Right atrium auricular region (tissue), 2 donors: ENCODE results near the gene KLF7. TPM values are rescaled to one million over a fixed set of nuclear protein-coding genes. Genes with fewer than 3 reads are reported as not detected.
A peak's percentile ranks its signal among the peaks of the same experiment; 100 is the strongest.

Experiments used
- DNase-seq: peaks from one replicate; pipeline ENCODE4 v3.0.0-alpha.2; 2019; ENCODE audit warnings: low spot score
- H3K27ac ChIP-seq, 2 donors: fragments of 200-600 bp; sonication (generic); 1 replicate in 1 of 2; 2 replicates in 1 of 2; pipeline ENCODE4 v1.5.1; 2016 to 2019
- H3K27me3 ChIP-seq, 2 donors: fragments of 200-600 bp; sonication (generic); one replicate each; pipeline versions ENCODE4 v1.5.1 to v1.6.0; 2017 to 2019
- H3K36me3 ChIP-seq: fragments of 200-600 bp; sonication (generic); one replicate; pipeline ENCODE4 v1.5.1; 2016
- H3K4me1 ChIP-seq, 2 donors: fragments of 200-600 bp; sonication (generic); one replicate each; pipeline versions ENCODE4 v1.5.1 to v1.6.0; 2017 to 2019
- H3K4me3 ChIP-seq, 2 donors: fragments of 200-600 bp; sonication (generic); 1 replicate in 1 of 2; 2 replicates in 1 of 2; pipeline ENCODE4 v1.5.1; 2017 to 2019; ENCODE audit warnings: mild to moderate bottlenecking in 1 of 2, moderate library complexity in 1 of 2
- H3K9me3 ChIP-seq, 2 donors: fragments of 200-600 bp; sonication (generic); one replicate each; pipeline ENCODE4 v1.5.1; 2019
- total RNA-seq, 2 donors: library from RNA; depleted of rRNA; stranded (reverse); fragments of >200 nt; gene quantifications; one replicate each; pipeline ENCODE4 v1.1.0, GENCODE V29; 2016
- TF ChIP-seq, protein P1 (sequence below), 2 donors: fragments of 200-600 bp; sonication (generic); IDR thresholded peaks; one replicate each; pipeline ENCODE4 v1.5.1; 2019; ENCODE audit warnings: antibody characterized with exemption in 2 of 2

KLF7 gene
- total RNA-seq, 2 donors from 2014 or later = 13.5 to 29.9 TPM

DNA sequence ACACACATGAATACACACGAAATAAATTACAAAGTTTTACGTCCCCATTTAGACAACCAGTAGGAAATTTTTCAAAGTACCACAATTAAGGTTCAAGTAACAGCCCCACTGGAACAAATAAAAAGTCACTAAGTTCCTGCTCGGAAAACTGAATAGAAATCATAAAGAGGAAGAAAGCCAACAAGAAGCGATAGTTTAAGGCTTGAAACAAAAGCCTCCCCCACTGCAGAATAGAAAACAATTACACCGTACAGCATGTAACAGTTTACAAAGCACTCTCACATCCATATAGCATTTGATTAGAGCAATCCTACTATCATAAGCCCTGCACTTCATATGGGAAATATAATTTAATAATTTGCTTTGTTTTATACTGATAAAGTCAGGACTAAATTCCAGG is 15.5 kb downstream of the KLF7 start:
- TF ChIP-seq, protein P1, sequence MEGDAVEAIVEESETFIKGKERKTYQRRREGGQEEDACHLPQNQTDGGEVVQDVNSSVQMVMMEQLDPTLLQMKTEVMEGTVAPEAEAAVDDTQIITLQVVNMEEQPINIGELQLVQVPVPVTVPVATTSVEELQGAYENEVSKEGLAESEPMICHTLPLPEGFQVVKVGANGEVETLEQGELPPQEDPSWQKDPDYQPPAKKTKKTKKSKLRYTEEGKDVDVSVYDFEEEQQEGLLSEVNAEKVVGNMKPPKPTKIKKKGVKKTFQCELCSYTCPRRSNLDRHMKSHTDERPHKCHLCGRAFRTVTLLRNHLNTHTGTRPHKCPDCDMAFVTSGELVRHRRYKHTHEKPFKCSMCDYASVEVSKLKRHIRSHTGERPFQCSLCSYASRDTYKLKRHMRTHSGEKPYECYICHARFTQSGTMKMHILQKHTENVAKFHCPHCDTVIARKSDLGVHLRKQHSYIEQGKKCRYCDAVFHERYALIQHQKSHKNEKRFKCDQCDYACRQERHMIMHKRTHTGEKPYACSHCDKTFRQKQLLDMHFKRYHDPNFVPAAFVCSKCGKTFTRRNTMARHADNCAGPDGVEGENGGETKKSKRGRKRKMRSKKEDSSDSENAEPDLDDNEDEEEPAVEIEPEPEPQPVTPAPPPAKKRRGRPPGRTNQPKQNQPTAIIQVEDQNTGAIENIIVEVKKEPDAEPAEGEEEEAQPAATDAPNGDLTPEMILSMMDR (IDR thresholded peaks at IDR 0.05) = no peak
- H3K27me3 ChIP-seq = no peaks in the 10 kb centered on the region
- H3K36me3 ChIP-seq = peaks cover 9% of the 10 kb centered on the region
- peaks cover 0 to 96% of the 10 kb centered on the region in 2 donors for H3K4me1 ChIP-seq
- DNase-seq = no peak
- no peak overlapping the region for H3K4me3 ChIP-seq
- no peaks in the 10 kb centered on the region for H3K9me3 ChIP-seq
- peak overlapping the region; percentile 44 to 54 for H3K27ac ChIP-seq

DNA sequence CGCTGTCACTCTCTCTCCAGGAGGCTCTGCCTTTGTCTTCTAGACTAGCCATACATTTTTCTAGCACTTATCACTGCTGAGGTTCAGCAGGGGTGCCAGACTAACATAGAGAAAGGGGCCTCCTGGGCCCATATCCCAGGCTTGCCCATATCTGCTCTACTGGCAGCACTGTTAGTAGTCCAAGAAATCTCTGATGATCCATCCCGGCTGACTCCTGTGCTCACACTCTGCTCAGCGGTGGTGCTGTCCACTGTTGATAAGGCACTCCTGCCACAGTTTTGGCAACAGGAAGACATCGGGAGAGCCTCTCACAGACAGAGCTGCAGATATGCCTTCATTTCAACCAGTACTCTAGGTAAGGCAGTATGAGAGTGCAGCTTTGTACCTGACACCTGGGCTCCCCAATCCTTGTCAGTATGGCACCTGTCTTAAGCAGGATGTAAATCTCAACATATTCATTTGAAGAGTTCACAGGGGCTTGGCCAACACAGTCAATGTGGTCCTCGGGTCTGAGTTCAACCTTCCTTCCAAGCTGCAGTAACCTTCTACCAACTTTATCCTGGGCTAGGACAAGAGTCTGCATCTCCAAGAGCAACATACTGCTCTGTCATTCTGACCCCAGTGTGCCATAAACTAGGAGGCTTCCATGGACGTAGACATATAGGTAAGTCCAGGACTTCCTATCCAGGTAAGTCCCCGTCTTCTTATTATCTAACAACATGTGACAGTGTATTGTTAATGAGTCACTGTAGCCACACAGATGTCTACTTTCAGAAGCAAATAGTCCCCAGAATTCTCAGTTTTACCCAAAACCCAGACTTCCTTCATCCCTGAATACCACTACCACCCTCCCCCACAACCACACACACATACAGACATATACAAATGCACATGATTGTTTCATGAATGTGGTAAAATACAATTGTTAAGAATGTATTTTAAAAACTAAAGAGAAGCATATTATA is 16.2 kb downstream of the KLF7 start:
- no peaks in the 10 kb centered on the region for H3K9me3 ChIP-seq
- peak overlapping the region; percentile 44 to 54 for H3K27ac ChIP-seq
- DNase-seq = no peak
- no peak overlapping the region for H3K4me3 ChIP-seq
- no peaks in the 10 kb centered on the region for H3K27me3 ChIP-seq
- H3K4me1 ChIP-seq = peaks cover 0 to 96% of the 10 kb centered on the region in 2 donors
- TF ChIP-seq, protein P1 (IDR thresholded peaks at IDR 0.05) = no peak
- H3K36me3 ChIP-seq = peaks cover 9% of the 10 kb centered on the region

DNA sequence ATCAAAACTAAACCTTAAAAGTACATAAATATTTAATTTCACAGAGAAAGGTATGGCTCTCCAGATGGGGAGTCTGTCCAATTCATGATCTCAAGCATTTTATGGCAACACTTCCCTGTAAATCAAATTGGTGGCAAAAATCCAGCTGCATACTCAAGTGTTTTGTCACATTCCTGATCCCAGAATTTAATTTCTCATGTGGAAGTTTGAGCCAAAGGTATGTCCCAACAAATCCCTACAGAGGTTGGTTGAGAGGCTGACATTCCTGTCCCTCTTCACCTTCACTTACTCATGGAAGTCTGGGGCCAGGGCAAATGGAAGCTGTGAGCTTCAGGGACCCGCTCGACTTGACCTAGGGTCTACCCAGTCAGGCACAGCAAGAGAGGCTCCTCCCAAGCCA is 17.7 kb downstream of the KLF7 start:
- Histone ChIP-seq H3K27ac (peak overlapping the region in 1 of 2 donors; percentile 54), H3K4me1 (peaks cover 0 to 95% of the 10 kb centered on the region in 2 donors)
- DNase-seq = no peak

DNA sequence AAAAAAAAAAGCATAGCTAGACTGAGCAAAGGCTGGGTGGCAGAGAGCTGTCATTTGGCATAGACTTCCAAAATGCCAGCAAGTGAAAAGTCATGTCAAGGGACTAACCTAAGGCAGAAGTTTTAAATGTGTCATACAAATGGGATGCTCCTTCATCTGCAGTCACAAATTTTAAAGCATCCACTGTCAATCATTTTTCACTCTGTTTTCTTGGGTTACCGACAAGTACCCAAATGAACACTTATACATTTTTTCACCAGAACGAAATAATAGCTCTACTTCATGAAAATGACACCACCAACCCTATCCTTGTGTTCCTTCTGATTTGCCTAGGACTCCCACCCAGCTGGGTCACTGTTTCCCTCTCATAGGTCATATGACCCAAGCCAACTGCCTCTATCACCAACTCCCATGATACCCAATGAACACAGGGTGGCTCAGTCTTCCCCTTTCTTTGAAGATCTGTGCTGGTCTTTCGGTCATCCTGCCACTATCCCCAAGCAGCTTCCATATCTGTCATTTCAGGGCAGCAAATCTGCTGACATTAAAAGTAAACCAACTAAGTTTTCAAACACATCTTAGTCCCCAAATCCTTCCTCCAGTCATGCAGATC is 21.5 kb downstream of the KLF7 start:
- DNase-seq = no peak
- Histone ChIP-seq H3K27me3 (no peaks in the 10 kb centered on the region), H3K9me3 (no peaks in the 10 kb centered on the region), H3K27ac (peak overlapping the region; percentile 78 to 88), H3K4me3 (peak overlapping the region in 1 of 2 donors; percentile 16), H3K36me3 (peaks cover 9% of the 10 kb centered on the region), H3K4me1 (peaks cover 0 to 96% of the 10 kb centered on the region in 2 donors)
- TF ChIP-seq, protein P1 (IDR thresholded peaks at IDR 0.05) = no peak

More for the DNA sequence above, 17.7 kb downstream of the KLF7 start:
- H3K4me3 ChIP-seq = no peak overlapping the region
- H3K27me3 ChIP-seq = no peaks in the 10 kb centered on the region
- TF ChIP-seq, protein P1 (IDR thresholded peaks at IDR 0.05) = no peak
- H3K9me3 ChIP-seq = no peaks in the 10 kb centered on the region
- H3K36me3 ChIP-seq = peaks cover 9% of the 10 kb centered on the region

DNA sequence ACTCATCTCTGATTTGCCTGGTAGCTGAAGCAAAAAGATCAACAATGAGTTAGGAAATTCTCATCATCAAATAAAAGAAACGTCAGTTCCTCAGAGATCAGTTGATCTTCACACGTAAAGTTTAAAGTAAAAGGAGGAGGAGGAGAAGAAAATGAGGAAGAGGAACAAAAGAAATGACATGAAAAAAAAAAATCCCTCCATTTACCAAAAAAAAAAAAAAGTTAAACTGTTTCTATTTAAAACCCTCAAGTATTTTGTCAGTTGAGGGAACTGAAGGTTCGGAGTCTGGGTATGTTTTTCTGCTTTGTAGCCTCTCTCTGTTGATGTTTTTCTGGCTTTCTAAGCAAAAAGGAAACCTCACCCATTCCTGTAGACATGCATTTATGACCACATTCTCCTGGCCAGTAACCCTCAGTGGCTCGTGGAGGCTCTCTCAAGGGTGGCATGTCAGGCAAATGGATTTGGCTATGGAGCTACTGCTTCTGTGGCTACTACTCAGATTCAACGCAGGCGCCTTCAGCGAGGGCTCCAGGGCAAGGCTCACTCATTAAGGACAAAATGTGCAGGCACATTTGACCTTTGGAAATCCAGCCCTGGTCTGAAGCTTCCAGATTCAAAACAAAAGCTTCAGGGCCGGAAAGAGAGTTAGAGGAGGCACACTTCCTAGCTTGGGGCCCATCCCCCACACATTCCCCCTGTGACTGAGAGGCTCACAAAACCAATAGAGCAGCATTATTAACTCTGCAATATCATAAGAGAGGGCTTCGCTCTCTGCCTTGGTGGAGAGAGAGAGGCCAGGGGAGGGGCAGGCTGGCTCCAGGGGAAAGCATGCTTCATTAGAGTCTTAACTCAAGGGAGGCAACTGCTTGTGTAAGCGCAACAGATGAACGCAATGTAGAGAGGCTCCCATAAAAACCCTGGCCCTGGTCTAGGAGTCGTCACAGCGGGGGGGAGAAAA is 22.3 kb downstream of the KLF7 start:
- H3K4me1 ChIP-seq = peaks cover 0 to 95% of the 10 kb centered on the region in 2 donors
- H3K27me3 ChIP-seq = no peaks in the 10 kb centered on the region
- peaks cover 9% of the 10 kb centered on the region for H3K36me3 ChIP-seq
- H3K27ac ChIP-seq = peak overlapping the region; percentile 78 to 88
- TF ChIP-seq, protein P1 (IDR thresholded peaks at IDR 0.05) = no peak
- peak overlapping the region in 1 of 2 donors; percentile 16 for H3K4me3 ChIP-seq
- H3K9me3 ChIP-seq = no peaks in the 10 kb centered on the region
- peak; percentile 94 for DNase-seq
